ENCODE results near the gene ZC3H7A. TPM values are rescaled to one million over a fixed set of nuclear protein-coding genes. Genes with fewer than 3 reads are reported as not detected.

ZC3H7A gene
- total and polyA plus RNA-seq, 9 of the 15 experiments (the other 6 are each of a cell fraction or from before 2014, with no cell fraction given) = 19.8 to 49.1 (median 28.2) TPM

DNA sequence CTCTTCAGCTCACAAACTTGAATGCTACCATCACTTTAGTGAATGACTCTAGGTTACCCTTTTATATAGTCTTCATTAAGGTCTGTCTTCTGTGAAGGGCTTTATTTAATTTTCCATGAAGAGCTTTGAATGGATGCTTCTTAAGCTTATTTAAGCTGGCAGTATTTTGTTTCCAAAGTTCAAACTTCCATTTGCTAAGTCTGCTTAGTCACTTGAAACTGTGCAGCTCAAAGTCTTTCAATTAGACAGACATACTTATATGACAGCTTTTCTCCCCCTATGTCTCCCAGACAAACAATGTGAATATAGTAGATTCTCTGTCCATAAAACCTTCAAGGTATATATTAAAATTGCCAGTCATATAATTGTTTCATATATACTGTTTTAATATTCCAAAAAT lies 77.9 kb downstream of the ZC3H7A start (continued):
- TF ChIP-seq, protein P1, sequence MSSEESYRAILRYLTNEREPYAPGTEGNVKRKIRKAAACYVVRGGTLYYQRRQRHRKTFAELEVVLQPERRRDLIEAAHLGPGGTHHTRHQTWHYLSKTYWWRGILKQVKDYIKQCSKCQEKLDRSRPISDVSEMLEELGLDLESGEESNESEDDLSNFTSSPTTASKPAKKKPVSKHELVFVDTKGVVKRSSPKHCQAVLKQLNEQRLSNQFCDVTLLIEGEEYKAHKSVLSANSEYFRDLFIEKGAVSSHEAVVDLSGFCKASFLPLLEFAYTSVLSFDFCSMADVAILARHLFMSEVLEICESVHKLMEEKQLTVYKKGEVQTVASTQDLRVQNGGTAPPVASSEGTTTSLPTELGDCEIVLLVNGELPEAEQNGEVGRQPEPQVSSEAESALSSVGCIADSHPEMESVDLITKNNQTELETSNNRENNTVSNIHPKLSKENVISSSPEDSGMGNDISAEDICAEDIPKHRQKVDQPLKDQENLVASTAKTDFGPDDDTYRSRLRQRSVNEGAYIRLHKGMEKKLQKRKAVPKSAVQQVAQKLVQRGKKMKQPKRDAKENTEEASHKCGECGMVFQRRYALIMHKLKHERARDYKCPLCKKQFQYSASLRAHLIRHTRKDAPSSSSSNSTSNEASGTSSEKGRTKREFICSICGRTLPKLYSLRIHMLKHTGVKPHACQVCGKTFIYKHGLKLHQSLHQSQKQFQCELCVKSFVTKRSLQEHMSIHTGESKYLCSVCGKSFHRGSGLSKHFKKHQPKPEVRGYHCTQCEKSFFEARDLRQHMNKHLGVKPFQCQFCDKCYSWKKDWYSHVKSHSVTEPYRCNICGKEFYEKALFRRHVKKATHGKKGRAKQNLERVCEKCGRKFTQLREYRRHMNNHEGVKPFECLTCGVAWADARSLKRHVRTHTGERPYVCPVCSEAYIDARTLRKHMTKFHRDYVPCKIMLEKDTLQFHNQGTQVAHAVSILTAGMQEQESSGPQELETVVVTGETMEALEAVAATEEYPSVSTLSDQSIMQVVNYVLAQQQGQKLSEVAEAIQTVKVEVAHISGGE (CRISPR knock-in tag; IDR thresholded peaks at IDR 0.05) = no peak
- no peak for TF ChIP-seq ELF4 (CRISPR knock-in tag; IDR thresholded peaks at IDR 0.05)
- TF ChIP-seq NELFE (IDR thresholded peaks at IDR 0.05; ENCODE audit: insufficient read depth, insufficient read length) = no peak
- no peak for TF ChIP-seq CTBP1 (IDR thresholded peaks at IDR 0.05; ENCODE audit: borderline replicate concordance)
- no peak for TF ChIP-seq ZBTB17 (CRISPR knock-in tag; IDR thresholded peaks at IDR 0.05)
- TF ChIP-seq FOS (IDR thresholded peaks at IDR 0.05; ENCODE audit: extremely low read depth, insufficient read length) = no peak
- no peak for TF ChIP-seq TEAD1 (CRISPR knock-in tag; IDR thresholded peaks at IDR 0.05)

DNA sequence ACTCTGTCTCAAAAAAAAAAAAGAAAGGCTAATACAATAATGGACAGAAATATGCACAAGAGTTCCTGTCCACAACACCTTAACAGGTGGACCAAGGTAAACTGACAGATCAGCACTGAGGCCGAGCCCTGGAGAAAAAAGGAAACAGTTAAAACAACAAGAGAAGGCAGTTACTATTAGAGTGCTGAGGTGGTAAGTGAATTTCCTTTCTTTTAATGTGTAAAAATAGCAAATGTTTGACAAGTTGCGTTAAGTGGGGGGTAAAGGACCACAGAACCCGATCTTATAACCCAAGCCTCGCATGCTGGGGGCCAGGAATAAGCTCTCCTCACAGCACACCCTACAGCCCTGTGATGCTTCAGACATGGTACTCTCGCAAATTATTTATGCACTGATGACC lies 79.2 kb downstream of the ZC3H7A start:
- WGBS (ENCODE audit: insufficient coverage, low coverage, missing lambda C conversion rate) = 88% methylated on average over 5 of the region's 5 CpGs
- no TSS peak for BruUV-seq (replicated peaks)
- POLR2A ChIA-PET = interaction anchor here (0.6 to 1.6 kb wide), 4 partner anchors 9 to 25 kb away, joined by 3 to 6 read pairs (median 4); partner anchors contain the start of gene TXNDC11
- TF ChIP-seq ELF2 (CRISPR knock-in tag; IDR thresholded peaks at IDR 0.05) (no peak), EZH2 (IDR thresholded peaks at IDR 0.05; ENCODE audit: borderline replicate concordance, low read depth, low read length) (no peak), XRCC4 (IDR thresholded peaks at IDR 0.05; ENCODE audit: extremely low read depth, insufficient read depth, insufficient read length) (no peak), HNRNPK (IDR thresholded peaks at IDR 0.05; ENCODE audit: low read depth, low read length, poor library complexity, severe bottlenecking) (no peak), DACH1 (IDR thresholded peaks at IDR 0.05; ENCODE audit: partially characterized antibody) (no peak), CBX5 (IDR thresholded peaks at IDR 0.05; ENCODE audit: borderline replicate concordance, low read depth) (no peak), SMAD4 (CRISPR knock-in tag; conservative IDR thresholded peaks at IDR 0.05) (no peak)
- TF ChIP-seq, protein P2, sequence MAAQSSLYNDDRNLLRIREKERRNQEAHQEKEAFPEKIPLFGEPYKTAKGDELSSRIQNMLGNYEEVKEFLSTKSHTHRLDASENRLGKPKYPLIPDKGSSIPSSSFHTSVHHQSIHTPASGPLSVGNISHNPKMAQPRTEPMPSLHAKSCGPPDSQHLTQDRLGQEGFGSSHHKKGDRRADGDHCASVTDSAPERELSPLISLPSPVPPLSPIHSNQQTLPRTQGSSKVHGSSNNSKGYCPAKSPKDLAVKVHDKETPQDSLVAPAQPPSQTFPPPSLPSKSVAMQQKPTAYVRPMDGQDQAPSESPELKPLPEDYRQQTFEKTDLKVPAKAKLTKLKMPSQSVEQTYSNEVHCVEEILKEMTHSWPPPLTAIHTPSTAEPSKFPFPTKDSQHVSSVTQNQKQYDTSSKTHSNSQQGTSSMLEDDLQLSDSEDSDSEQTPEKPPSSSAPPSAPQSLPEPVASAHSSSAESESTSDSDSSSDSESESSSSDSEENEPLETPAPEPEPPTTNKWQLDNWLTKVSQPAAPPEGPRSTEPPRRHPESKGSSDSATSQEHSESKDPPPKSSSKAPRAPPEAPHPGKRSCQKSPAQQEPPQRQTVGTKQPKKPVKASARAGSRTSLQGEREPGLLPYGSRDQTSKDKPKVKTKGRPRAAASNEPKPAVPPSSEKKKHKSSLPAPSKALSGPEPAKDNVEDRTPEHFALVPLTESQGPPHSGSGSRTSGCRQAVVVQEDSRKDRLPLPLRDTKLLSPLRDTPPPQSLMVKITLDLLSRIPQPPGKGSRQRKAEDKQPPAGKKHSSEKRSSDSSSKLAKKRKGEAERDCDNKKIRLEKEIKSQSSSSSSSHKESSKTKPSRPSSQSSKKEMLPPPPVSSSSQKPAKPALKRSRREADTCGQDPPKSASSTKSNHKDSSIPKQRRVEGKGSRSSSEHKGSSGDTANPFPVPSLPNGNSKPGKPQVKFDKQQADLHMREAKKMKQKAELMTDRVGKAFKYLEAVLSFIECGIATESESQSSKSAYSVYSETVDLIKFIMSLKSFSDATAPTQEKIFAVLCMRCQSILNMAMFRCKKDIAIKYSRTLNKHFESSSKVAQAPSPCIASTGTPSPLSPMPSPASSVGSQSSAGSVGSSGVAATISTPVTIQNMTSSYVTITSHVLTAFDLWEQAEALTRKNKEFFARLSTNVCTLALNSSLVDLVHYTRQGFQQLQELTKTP (IDR thresholded peaks at IDR 0.05; ENCODE audit: low read depth in 1 of 2, partially characterized antibody in 2 of 2) = no peak

More for the DNA sequence above, 79.2 kb downstream of the ZC3H7A start:
- no peak for DNase-seq (ENCODE audit: extremely low read depth in 1 of 4, low spot score in 3 of 4)
- H3K4me2 ChIP-seq (ENCODE audit: insufficient read depth, low read length) = no peak overlapping the region
- no peak overlapping the region for H3K4me3 ChIP-seq
- intact Hi-C loops (cut with micrococcal nuclease) (no loop called here), in situ Hi-C loops (cut with MboI) (no loop called here)
- no peaks in the 10 kb centered on the region for H4K20me1 ChIP-seq (replicated peaks; ENCODE audit: control insufficient read depth, insufficient read depth, low read length)
- no peaks in the 10 kb centered on the region for H3K4me1 ChIP-seq (replicated peaks in 1 of 2; ENCODE audit: control insufficient read depth in 2 of 2, insufficient read depth in 2 of 2, low read length in 2 of 2)
- no peak overlapping the region for H2AFZ ChIP-seq (ENCODE audit: low read depth, low read length)
- no peak overlapping the region for H3K27ac ChIP-seq (ENCODE audit: extremely low read depth, low read depth, low read length)
- no peaks in the 10 kb centered on the region for H3K27me3 ChIP-seq (ENCODE audit: control insufficient read depth in 2 of 2, insufficient read depth in 2 of 2, low read length in 2 of 2)
- no peak overlapping the region for H3K9ac ChIP-seq (ENCODE audit: insufficient read depth in 1 of 2, low read depth in 2 of 2, low read length in 2 of 2)
- CTCF ChIA-PET (ENCODE audit: low intra/inter-chr PET ratio) = no interaction called here
- no peaks in the 10 kb centered on the region for H3K9me1 ChIP-seq (ENCODE audit: control insufficient read depth, insufficient read depth, low read length)
- H3K79me2 ChIP-seq (ENCODE audit: control insufficient read depth, insufficient read depth, low read length) = no peaks in the 10 kb centered on the region
- peaks cover 73% of the 10 kb centered on the region for H3K36me3 ChIP-seq (ENCODE audit: control insufficient read depth, insufficient read depth, low read length)
- ATAC-seq = no peak
- H3K9me3 ChIP-seq (replicated peaks; ENCODE audit: control insufficient read depth, insufficient read depth, low read depth, low read length) = no peaks in the 10 kb centered on the region
- FAIRE-seq = no peak
